Right lobe of liver (tissue), 4 donors: ENCODE data around the gene NSDHL.

ENCODE experiments used
- POLR2A ChIP-seq: fragments of 450-650 bp; IDR thresholded peaks from one replicate; pipeline ENCODE4 v1.6.1; 2017; ENCODE audit warnings: antibody characterized with exemption, mild to moderate bottlenecking
- TF ChIP-seq, protein P1 (sequence below), 4 donors: fragments of 200-600 bp in 3 of 4; fragments of 450-650 bp in 1 of 4; IDR thresholded peaks; one replicate each; pipeline versions ENCODE4 v1.5.1 to v1.8.0; 2016 to 2022; ENCODE audit warnings: antibody characterized with exemption in 4 of 4, mild to moderate bottlenecking in 2 of 4
- donor health status: DM: no; HTN: no; CAD: no.
- donor health status: DM: no; HTN: no; CAD: no.
- donor health status: DM: no; HTN: yes; CAD: no.

DNA sequence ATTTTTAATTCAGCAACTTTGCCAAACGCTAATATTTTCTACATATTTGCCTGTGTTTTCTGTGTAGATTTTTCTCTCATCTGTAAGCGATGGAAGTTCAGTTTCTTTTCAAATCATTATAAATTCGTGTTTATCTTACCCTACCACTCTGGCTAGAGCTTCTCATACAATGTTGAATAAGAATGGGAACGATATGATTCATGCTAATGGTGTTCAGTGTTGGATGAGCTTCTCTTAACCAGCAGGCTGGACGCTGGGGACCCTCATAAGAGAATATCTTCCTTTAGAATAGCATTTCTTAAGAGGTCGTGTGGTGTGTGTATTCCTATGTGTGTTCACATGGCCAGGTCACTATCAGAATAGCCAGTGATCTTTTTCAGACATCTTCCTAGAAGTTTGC lies 31.0 kb downstream of the NSDHL start:
- TF ChIP-seq, protein P1, sequence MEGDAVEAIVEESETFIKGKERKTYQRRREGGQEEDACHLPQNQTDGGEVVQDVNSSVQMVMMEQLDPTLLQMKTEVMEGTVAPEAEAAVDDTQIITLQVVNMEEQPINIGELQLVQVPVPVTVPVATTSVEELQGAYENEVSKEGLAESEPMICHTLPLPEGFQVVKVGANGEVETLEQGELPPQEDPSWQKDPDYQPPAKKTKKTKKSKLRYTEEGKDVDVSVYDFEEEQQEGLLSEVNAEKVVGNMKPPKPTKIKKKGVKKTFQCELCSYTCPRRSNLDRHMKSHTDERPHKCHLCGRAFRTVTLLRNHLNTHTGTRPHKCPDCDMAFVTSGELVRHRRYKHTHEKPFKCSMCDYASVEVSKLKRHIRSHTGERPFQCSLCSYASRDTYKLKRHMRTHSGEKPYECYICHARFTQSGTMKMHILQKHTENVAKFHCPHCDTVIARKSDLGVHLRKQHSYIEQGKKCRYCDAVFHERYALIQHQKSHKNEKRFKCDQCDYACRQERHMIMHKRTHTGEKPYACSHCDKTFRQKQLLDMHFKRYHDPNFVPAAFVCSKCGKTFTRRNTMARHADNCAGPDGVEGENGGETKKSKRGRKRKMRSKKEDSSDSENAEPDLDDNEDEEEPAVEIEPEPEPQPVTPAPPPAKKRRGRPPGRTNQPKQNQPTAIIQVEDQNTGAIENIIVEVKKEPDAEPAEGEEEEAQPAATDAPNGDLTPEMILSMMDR (IDR thresholded peaks at IDR 0.05), result no peak
- TF ChIP-seq POLR2A, result no peak
